ENCODE results near the gene ARHGAP8. TPM values are rescaled to one million over a fixed set of nuclear protein-coding genes. Genes with fewer than 3 reads are reported as not detected.

Gene ARHGAP8
- polyA plus RNA-seq, 1 donor from 2014 or later: 3.0 TPM

DNA sequence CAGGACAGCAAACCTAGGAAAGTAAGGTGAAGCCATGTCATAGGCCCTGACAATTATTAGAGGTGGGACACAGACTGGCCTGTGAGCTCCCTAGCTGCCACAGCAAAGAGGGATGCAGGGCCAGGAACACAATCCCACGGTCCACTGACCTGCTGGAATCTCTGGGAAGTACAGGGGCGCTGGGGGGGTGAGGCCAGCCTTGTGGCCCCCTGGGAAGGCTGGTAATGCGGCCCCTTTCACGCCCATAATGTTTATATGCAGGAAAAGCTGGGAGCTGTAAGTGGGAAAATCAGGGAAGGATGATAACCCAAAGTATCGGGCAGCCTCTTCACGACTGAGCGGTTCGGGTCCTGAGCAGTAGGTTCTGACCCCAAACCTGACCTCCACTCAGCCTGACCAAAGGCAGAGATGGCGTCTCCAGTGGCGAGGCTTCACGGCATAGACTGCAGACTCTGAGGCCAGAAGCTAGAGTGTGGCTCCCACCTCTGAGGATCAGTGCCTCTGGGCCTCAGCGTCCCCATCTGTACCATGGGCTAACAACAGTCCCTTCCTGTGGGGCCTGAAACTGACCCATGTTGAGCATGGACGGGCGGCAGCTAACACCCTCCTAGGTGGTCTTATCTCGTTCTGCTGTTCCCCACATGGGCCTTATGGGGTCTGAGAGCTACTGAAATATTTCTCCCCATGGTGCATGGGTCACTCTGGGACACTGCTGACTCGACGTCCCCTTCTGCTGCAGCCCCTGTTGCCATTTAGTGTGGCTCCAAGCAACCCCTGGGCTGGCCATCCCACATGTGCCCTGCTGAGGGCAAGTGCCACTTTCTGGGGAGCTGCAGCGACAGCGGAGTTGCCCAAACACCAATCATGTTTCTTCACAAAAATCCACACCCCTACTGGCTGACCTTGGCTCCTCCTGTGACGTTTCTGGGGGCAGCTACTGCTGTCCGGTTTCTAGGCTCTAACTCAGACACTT, 155.7 kb downstream of the ARHGAP8 start:
- Histone ChIP-seq H3F3A (ENCODE audit: insufficient read depth, low read length, poor library complexity, severe bottlenecking) (no peaks in the 10 kb centered on the region), H3K27ac (ENCODE audit: low read length) (no peak overlapping the region), H3K4me2 (ENCODE audit: low read length) (no peak overlapping the region), H2AFZ (ENCODE audit: low read depth, low read length) (no peak overlapping the region), H4K20me1 (ENCODE audit: insufficient read depth) (no peaks in the 10 kb centered on the region), H3K36me3 (ENCODE audit: insufficient read depth, low read length) (peaks cover 6% of the 10 kb centered on the region), H3K9me2 (ENCODE audit: insufficient read depth, low read length) (no peaks in the 10 kb centered on the region), H3K4me3 (ENCODE audit: low read length) (no peak overlapping the region), H3K79me2 (replicated peaks; ENCODE audit: insufficient read depth, low read length) (no peaks in the 10 kb centered on the region), H3K9ac (ENCODE audit: low read length) (no peak overlapping the region), H3K27me3 (ENCODE audit: insufficient read depth, low read depth, low read length) (no peaks in the 10 kb centered on the region), H3K9me3 (ENCODE audit: low read length) (peaks cover 5% of the 10 kb centered on the region)
- no peak for TF ChIP-seq EZH2 (IDR thresholded peaks at IDR 0.05; ENCODE audit: borderline replicate concordance, insufficient read depth, low read length, poor library complexity, severe bottlenecking)
- TF ChIP-seq TAF1 (IDR thresholded peaks at IDR 0.05; ENCODE audit: low read depth): no peak
- TF ChIP-seq, protein P1, sequence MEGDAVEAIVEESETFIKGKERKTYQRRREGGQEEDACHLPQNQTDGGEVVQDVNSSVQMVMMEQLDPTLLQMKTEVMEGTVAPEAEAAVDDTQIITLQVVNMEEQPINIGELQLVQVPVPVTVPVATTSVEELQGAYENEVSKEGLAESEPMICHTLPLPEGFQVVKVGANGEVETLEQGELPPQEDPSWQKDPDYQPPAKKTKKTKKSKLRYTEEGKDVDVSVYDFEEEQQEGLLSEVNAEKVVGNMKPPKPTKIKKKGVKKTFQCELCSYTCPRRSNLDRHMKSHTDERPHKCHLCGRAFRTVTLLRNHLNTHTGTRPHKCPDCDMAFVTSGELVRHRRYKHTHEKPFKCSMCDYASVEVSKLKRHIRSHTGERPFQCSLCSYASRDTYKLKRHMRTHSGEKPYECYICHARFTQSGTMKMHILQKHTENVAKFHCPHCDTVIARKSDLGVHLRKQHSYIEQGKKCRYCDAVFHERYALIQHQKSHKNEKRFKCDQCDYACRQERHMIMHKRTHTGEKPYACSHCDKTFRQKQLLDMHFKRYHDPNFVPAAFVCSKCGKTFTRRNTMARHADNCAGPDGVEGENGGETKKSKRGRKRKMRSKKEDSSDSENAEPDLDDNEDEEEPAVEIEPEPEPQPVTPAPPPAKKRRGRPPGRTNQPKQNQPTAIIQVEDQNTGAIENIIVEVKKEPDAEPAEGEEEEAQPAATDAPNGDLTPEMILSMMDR (IDR thresholded peaks at IDR 0.05; ENCODE audit: poor library complexity, severe bottlenecking): no peak
- no peak for TF ChIP-seq POLR2AphosphoS5 (IDR thresholded peaks at IDR 0.05)
- no peak for TF ChIP-seq SMC3 (conservative IDR thresholded peaks at IDR 0.05; ENCODE audit: poor library complexity)
- no peak for TF ChIP-seq EP300 (conservative IDR thresholded peaks at IDR 0.05; ENCODE audit: poor library complexity, severe bottlenecking)
- TF ChIP-seq MXI1 (conservative IDR thresholded peaks at IDR 0.05; ENCODE audit: poor library complexity, severe bottlenecking): no peak
- no peak for TF ChIP-seq RAD21 (conservative IDR thresholded peaks at IDR 0.05)
- TF ChIP-seq, protein P2, sequence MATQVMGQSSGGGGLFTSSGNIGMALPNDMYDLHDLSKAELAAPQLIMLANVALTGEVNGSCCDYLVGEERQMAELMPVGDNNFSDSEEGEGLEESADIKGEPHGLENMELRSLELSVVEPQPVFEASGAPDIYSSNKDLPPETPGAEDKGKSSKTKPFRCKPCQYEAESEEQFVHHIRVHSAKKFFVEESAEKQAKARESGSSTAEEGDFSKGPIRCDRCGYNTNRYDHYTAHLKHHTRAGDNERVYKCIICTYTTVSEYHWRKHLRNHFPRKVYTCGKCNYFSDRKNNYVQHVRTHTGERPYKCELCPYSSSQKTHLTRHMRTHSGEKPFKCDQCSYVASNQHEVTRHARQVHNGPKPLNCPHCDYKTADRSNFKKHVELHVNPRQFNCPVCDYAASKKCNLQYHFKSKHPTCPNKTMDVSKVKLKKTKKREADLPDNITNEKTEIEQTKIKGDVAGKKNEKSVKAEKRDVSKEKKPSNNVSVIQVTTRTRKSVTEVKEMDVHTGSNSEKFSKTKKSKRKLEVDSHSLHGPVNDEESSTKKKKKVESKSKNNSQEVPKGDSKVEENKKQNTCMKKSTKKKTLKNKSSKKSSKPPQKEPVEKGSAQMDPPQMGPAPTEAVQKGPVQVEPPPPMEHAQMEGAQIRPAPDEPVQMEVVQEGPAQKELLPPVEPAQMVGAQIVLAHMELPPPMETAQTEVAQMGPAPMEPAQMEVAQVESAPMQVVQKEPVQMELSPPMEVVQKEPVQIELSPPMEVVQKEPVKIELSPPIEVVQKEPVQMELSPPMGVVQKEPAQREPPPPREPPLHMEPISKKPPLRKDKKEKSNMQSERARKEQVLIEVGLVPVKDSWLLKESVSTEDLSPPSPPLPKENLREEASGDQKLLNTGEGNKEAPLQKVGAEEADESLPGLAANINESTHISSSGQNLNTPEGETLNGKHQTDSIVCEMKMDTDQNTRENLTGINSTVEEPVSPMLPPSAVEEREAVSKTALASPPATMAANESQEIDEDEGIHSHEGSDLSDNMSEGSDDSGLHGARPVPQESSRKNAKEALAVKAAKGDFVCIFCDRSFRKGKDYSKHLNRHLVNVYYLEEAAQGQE (IDR thresholded peaks at IDR 0.05; ENCODE audit: borderline replicate concordance): no peak

DNA sequence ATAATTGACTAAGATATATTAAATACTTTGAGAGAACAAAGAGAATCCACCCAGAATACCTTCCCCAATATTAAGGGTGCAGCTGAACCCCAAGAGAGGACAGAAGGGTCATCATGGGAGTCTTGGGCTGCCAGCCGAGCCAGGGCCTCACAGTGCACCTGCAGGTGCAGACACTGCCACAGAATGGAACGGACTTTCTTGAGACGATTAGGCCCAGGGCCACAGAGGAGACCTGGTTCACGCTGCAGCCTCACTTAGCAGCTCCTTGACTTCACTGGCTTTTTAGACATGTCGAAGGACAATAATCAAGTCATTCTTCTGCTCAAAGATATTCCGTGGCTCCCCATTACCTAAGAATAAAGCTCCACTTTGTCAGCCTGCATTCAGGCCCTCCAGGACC, 156.9 kb downstream of the ARHGAP8 start:
- peaks cover 6% of the 10 kb centered on the region for H3K36me3 ChIP-seq (ENCODE audit: insufficient read depth, low read length)

More for the DNA sequence above, 156.9 kb downstream of the ARHGAP8 start:
- Histone ChIP-seq H3K27me3 (ENCODE audit: insufficient read depth, low read depth, low read length) (no peaks in the 10 kb centered on the region), H3K79me2 (replicated peaks; ENCODE audit: insufficient read depth, low read length) (no peaks in the 10 kb centered on the region), H3K4me3 (ENCODE audit: low read length) (no peak overlapping the region), H3K9ac (ENCODE audit: low read length) (no peak overlapping the region), H3K9me3 (ENCODE audit: low read length) (peaks cover 5% of the 10 kb centered on the region), H3F3A (ENCODE audit: insufficient read depth, low read length, poor library complexity, severe bottlenecking) (no peaks in the 10 kb centered on the region), H3K4me2 (ENCODE audit: low read length) (no peak overlapping the region), H3K9me2 (ENCODE audit: insufficient read depth, low read length) (no peaks in the 10 kb centered on the region), H4K20me1 (ENCODE audit: insufficient read depth) (no peaks in the 10 kb centered on the region), H3K27ac (ENCODE audit: low read length) (no peak overlapping the region), H2AFZ (ENCODE audit: low read depth, low read length) (no peak overlapping the region)
- TF ChIP-seq POLR2AphosphoS5 (IDR thresholded peaks at IDR 0.05) (no peak), MXI1 (conservative IDR thresholded peaks at IDR 0.05; ENCODE audit: poor library complexity, severe bottlenecking) (no peak), TAF1 (IDR thresholded peaks at IDR 0.05; ENCODE audit: low read depth) (no peak), SMC3 (conservative IDR thresholded peaks at IDR 0.05; ENCODE audit: poor library complexity) (no peak)
- TF ChIP-seq, protein P1 (IDR thresholded peaks at IDR 0.05; ENCODE audit: poor library complexity, severe bottlenecking): no peak

Data from neural cell (in vitro differentiated cells).